ENCODE results near the gene ZNF439. TPM values are rescaled to one million over a fixed set of nuclear protein-coding genes. Genes with fewer than 3 reads are reported as not detected.

The ZNF439 gene
- polyA plus RNA-seq, 1 donor (not counting 4 experiments of a cell fraction or from before 2014, with no cell fraction given) = 0.71 TPM

GRCh38 chr19:11807099-11807380 is 41.5 kb upstream of the ZNF439 start:
- dilution Hi-C loops (cut with MboI; ENCODE audit: extremely low pct_ligation_motif_present, low sequenced_read_pairs) = no loop called here
- Histone ChIP-seq H3K36me3 (ENCODE audit: control insufficient read depth in 2 of 2, extremely low read depth in 1 of 2, insufficient read depth in 2 of 2, low read length in 2 of 2) (no peaks in the 10 kb centered on the region), H2AFZ (ENCODE audit: control insufficient read depth, low read length) (no peak overlapping the region), H3K27ac (ENCODE audit: control insufficient read depth, insufficient read depth, low read length) (no peak overlapping the region), H3K4me2 (ENCODE audit: control insufficient read depth, extremely low read depth, insufficient read depth, low read depth, low read length) (no peak overlapping the region), H3K4me3 (ENCODE audit: control insufficient read depth in 2 of 3, extremely low read depth in 1 of 3, insufficient read depth in 2 of 3, low read depth in 1 of 3, low read length in 3 of 3) (no peak overlapping the region), H3K9me1 (ENCODE audit: control insufficient read depth, extremely low read depth, insufficient read depth, low read length) (no peaks in the 10 kb centered on the region), H4K20me1 (ENCODE audit: control insufficient read depth, extremely low read depth, insufficient read depth, low read length) (no peaks in the 10 kb centered on the region), H3K9ac (ENCODE audit: control insufficient read depth, extremely low read depth, insufficient read depth, low read length) (no peak overlapping the region), H3K4me1 (ENCODE audit: control insufficient read depth, extremely low read depth, insufficient read depth, low read length) (no peaks in the 10 kb centered on the region), H3K27me3 (ENCODE audit: control insufficient read depth, extremely low read depth, insufficient read depth, low read length) (no peaks in the 10 kb centered on the region), H3K9me3 (ENCODE audit: control insufficient read depth, low read depth, low read length) (peaks cover 18% of the 10 kb centered on the region), H3K79me2 (ENCODE audit: control insufficient read depth, insufficient read depth, low read length) (no peaks in the 10 kb centered on the region)
- TF ChIP-seq CTCF (optimal IDR thresholded peaks at IDR 0.05 in 1 of 3, IDR thresholded peaks at IDR 0.05 in 1 of 3, conservative IDR thresholded peaks at IDR 0.05 in 1 of 3; ENCODE audit: extremely low read depth in 1 of 3, insufficient read depth in 2 of 3, low read length in 3 of 3) (no peak), EZH2 (IDR thresholded peaks at IDR 0.05; ENCODE audit: low read length) (no peak)
- FAIRE-seq = no peak
- no peak for DNase-seq (ENCODE audit: low read depth, low spot score)

- peak overlapping the region; percentile 1 for H3K27ac ChIP-seq (ENCODE audit: control insufficient read depth, insufficient read depth, low read length)
- dilution Hi-C loops (cut with MboI; ENCODE audit: extremely low pct_ligation_motif_present, low sequenced_read_pairs) = no loop called here
- H2AFZ ChIP-seq (ENCODE audit: control insufficient read depth, low read length) = peak overlapping the region; percentile 99
- peak overlapping the region; percentile 96 for H3K9ac ChIP-seq (ENCODE audit: control insufficient read depth, extremely low read depth, insufficient read depth, low read length)
- H3K9me3 ChIP-seq (ENCODE audit: control insufficient read depth, low read depth, low read length) = no peaks in the 10 kb centered on the region
- DNase-seq (ENCODE audit: low read depth, low spot score) (no peak), FAIRE-seq (no peak)
- H3K4me1 ChIP-seq (ENCODE audit: control insufficient read depth, extremely low read depth, insufficient read depth, low read length) = peaks cover 5% of the 10 kb centered on the region
- peak overlapping the region; percentile 90 for H3K4me2 ChIP-seq (ENCODE audit: control insufficient read depth, extremely low read depth, insufficient read depth, low read depth, low read length)
- peak overlapping the region; percentile 91 to 98 (median 92) for H3K4me3 ChIP-seq (ENCODE audit: control insufficient read depth in 2 of 3, extremely low read depth in 1 of 3, insufficient read depth in 2 of 3, low read depth in 1 of 3, low read length in 3 of 3)
- H4K20me1 ChIP-seq (ENCODE audit: control insufficient read depth, extremely low read depth, insufficient read depth, low read length) = no peaks in the 10 kb centered on the region
- TF ChIP-seq CTCF (optimal IDR thresholded peaks at IDR 0.05 in 1 of 3, IDR thresholded peaks at IDR 0.05 in 1 of 3, conservative IDR thresholded peaks at IDR 0.05 in 1 of 3; ENCODE audit: extremely low read depth in 1 of 3, insufficient read depth in 2 of 3, low read length in 3 of 3) (no peak), EZH2 (IDR thresholded peaks at IDR 0.05; ENCODE audit: low read length) (no peak)
- no peaks in the 10 kb centered on the region for H3K27me3 ChIP-seq (ENCODE audit: control insufficient read depth, extremely low read depth, insufficient read depth, low read length)
- no peaks in the 10 kb centered on the region for H3K36me3 ChIP-seq (ENCODE audit: control insufficient read depth in 2 of 2, extremely low read depth in 1 of 2, insufficient read depth in 2 of 2, low read length in 2 of 2)
- peaks cover 26% of the 10 kb centered on the region for H3K79me2 ChIP-seq (ENCODE audit: control insufficient read depth, insufficient read depth, low read length)
- no peaks in the 10 kb centered on the region for H3K9me1 ChIP-seq (ENCODE audit: control insufficient read depth, extremely low read depth, insufficient read depth, low read length)
Measured at GRCh38 chr19:11813703-11814028, 34.9 kb upstream of the ZNF439 start.

Measured in keratinocyte (primary cell).